ENCODE data around the gene ARMC12.

Gene ARMC12

GRCh38 chr6:35718375-35718736 is 18.5 kb upstream of the ARMC12 start:
- no peak for DNase-seq (ENCODE audit: low read depth)

GRCh38 chr6:35718911-35719381 is 17.9 kb upstream of the ARMC12 start:
- no peak for DNase-seq (ENCODE audit: low read depth)

- no peak for DNase-seq (ENCODE audit: low read depth)
Observed at GRCh38 chr6:35719404-35719829, 17.4 kb upstream of the ARMC12 start.

GRCh38 chr6:35719830-35720733 is 16.8 kb upstream of the ARMC12 start:
- DNase-seq (ENCODE audit: low read depth), result peak; percentile 48

- no peak for DNase-seq (ENCODE audit: low read depth)
Observed at GRCh38 chr6:35722121-35722761, 14.6 kb upstream of the ARMC12 start.

- DNase-seq (ENCODE audit: low read depth), result no peak
Observed at GRCh38 chr6:35723587-35723986, 13.2 kb upstream of the ARMC12 start.

GRCh38 chr6:35724059-35724458 is 12.8 kb upstream of the ARMC12 start:
- DNase-seq (ENCODE audit: low read depth), result no peak

GRCh38 chr6:35724471-35724870 is 12.4 kb upstream of the ARMC12 start:
- DNase-seq (ENCODE audit: low read depth), result no peak

- no peak for DNase-seq (ENCODE audit: low read depth)
Observed at GRCh38 chr6:35725081-35725708, 11.6 kb upstream of the ARMC12 start.

GRCh38 chr6:35725721-35726438 is 11.0 kb upstream of the ARMC12 start:
- DNase-seq (ENCODE audit: low read depth), result no peak

GRCh38 chr6:35727231-35727934 is 9.4 kb upstream of the ARMC12 start:
- DNase-seq (ENCODE audit: low read depth), result peak; percentile 57

GRCh38 chr6:35727935-35728682 is 8.7 kb upstream of the ARMC12 start:
- peak; percentile 92 for DNase-seq (ENCODE audit: low read depth)

- DNase-seq (ENCODE audit: low read depth), result no peak
Observed at GRCh38 chr6:35728683-35729678, 7.9 kb upstream of the ARMC12 start.

- no peak for DNase-seq (ENCODE audit: low read depth)
Observed at GRCh38 chr6:35729722-35730121, 7.1 kb upstream of the ARMC12 start.

- DNase-seq (ENCODE audit: low read depth), result no peak
Observed at GRCh38 chr6:35730745-35731413, 6.0 kb upstream of the ARMC12 start.

GRCh38 chr6:35731414-35731735 is 5.5 kb upstream of the ARMC12 start:
- DNase-seq (ENCODE audit: low read depth), result peak; percentile 77

- peak; percentile 89 for DNase-seq (ENCODE audit: low read depth)
Observed at GRCh38 chr6:35731736-35732532, 4.9 kb upstream of the ARMC12 start.

GRCh38 chr6:35733633-35734032 is 3.2 kb upstream of the ARMC12 start:
- no peak for DNase-seq (ENCODE audit: low read depth)
